Activated CD4-positive, alpha-beta T cell treated with anti-CD3 and anti-CD28 coated beads, Interleukin-2, amount 10 ng/mL, durations not matched to agents 24 days and 14 days (primary cell): ENCODE measurements around the gene PRDM1. TPM values are rescaled to one million over a fixed set of nuclear protein-coding genes. Genes with fewer than 3 reads are reported as not detected.
A peak's percentile ranks its signal among the peaks of the same experiment; 100 is the strongest.

Source experiments
- DNase-seq: peaks from one replicate; pipeline ENCODE4 v3.0.0; 2022
- H3K27ac Mint-ChIP-seq: one replicate; pipeline ENCODE4 v1.8.0; 2022; ENCODE audit warnings: mild to moderate bottlenecking, mixed read lengths
- H3K27me3 Mint-ChIP-seq: one replicate; pipeline ENCODE4 v1.8.0; 2022; ENCODE audit warnings: mixed read lengths
- H3K36me3 Mint-ChIP-seq: one replicate; pipeline ENCODE4 v1.8.0; 2022; ENCODE audit warnings: low read depth, mild to moderate bottlenecking, mixed read lengths
- H3K4me1 Mint-ChIP-seq: one replicate; pipeline ENCODE4 v1.8.0; 2021; ENCODE audit warnings: mixed read lengths
- H3K4me3 Mint-ChIP-seq: one replicate; pipeline ENCODE4 v1.8.0; 2022; ENCODE audit warnings: mild to moderate bottlenecking, moderate library complexity, mixed read lengths
- H3K9me3 Mint-ChIP-seq: one replicate; pipeline ENCODE4 v1.8.0; 2021; ENCODE audit warnings: mixed read lengths
- intact Hi-C: fragments of 100-400 bp; cut with micrococcal nuclease; formaldehyde crosslinking; loops from one replicate; pipeline ENCODE4 v1.15.1; 2023
- total RNA-seq: library from RNA; stranded (reverse); gene quantifications from 2 replicates; pipeline ENCODE4 v1.2.3, GENCODE V29; 2022

PRDM1 gene
- 35.9 and 37.4 TPM in 2 replicates for total RNA-seq

DNA sequence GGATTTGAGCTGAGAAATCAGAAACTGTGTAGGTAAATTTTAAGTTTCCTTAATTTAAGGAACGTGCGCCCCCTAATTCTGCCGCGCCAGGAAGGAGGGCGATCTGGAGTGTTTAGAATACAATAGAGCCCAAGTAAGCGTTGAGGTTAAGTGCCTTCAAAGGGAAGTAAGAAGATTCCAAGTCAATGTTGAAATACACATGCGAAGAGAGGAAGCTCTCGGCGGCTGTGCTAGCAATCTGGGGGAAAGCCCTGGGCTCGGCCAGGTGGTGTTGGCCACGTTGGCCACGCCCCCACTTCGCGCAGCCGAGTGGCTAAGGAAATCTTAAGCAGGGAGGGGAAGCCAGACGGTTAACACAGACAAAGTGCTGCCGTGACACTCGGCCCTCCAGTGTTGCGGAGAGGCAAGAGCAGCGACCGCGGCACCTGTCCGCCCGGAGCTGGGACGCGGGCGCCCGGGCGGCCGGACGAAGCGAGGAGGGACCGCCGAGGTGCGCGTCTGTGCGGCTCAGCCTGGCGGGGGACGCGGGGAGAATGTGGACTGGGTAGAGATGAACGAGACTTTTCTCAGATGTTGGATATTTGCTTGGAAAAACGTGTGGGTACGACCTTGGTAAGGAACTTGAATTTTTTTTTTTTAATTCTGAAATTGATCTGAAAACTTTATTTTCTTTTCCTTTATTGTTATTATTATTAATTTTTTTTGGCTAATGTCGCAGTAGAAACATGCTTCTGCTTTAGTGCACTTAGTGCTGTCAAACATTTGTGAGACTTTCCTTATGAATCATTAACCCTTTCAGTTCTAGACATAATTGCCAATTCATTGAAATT, at the start of gene PRDM1:
TSS of gene PRDM1 (plus strand) at position 353 of the 830 bp plus-strand sequence. CDS start at position 571, 218 bp downstream.
- no peaks in the 10 kb centered on the region for H3K9me3 Mint-ChIP-seq
- intact Hi-C loops: loop anchor here (1.0 to 2.0 kb wide), 4 partner anchors 11 to 291 kb away; no protein-coding TSS in a partner anchor
- H3K27me3 Mint-ChIP-seq: peaks cover 10% of the 10 kb centered on the region
- H3K4me1 Mint-ChIP-seq: peaks cover 72% of the 10 kb centered on the region
- peak; percentile 95 for DNase-seq
- H3K36me3 Mint-ChIP-seq: peaks cover 39% of the 10 kb centered on the region
- H3K4me3 Mint-ChIP-seq: peak within 1 kb of the TSS; percentile 93
- H3K27ac Mint-ChIP-seq: peak within 1 kb of the TSS; percentile 87

DNA sequence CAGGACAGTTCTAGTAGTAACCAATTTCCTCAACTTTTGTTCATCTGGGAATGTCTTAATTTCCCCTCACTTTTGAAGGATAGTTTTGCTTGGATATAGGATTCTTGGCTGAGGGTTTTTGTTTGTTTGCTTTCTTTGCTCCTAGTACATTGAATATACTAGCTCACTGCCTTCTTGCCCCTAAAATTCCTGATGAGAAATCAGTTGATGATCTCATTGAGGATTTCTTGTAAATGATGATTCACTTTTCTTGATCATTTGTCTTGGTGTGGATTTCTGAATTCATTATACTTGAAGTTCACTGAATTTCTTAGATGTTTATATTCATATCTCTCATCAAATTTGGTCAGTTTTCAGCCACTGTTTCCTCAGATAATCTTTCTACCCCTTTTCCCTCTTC, 49.1 kb upstream of the PRDM1 start:
- H3K4me3 Mint-ChIP-seq: peak overlapping the region; percentile 6
- no peak overlapping the region for H3K27ac Mint-ChIP-seq
- DNase-seq: no peak
- H3K9me3 Mint-ChIP-seq: peaks cover 20% of the 10 kb centered on the region
- H3K4me1 Mint-ChIP-seq: peaks cover 14% of the 10 kb centered on the region
- H3K36me3 Mint-ChIP-seq: peaks cover 19% of the 10 kb centered on the region
- intact Hi-C loops: no loop called here
- H3K27me3 Mint-ChIP-seq: no peaks in the 10 kb centered on the region

DNA sequence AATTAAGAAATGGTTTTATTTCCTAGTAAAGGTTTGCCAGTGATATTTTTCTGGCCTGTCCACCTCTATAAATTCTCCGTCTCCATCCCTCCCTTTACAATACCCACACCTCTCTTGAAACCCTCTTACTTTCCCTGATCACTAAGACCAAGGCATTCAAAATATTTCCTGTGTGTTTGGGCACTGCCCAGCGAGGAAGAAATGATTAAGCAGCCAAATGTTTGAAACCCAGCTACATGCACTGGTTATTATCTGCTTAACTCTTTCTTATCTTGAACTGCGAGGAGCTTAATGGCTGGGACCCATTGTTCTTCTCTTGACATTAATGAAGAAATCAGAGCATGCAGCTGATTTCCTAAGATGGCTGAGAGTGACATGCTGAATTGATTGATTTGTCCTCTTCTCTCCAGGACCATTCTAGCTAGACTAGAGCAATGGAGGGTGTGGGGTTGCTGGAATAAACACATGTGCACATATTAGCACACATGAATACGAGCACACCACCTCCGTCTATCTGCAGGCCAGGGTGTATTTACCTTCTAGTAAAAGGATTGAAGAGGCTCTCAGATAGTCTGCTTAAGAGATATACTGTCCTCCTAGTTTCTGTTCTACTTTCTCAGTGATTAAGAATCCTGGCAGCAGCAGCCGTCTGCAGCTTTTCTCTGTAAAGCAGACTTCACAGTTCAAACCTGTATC, 46.1 kb upstream of the PRDM1 start:
- H3K27me3 Mint-ChIP-seq: peaks cover 1% of the 10 kb centered on the region
- intact Hi-C loops: no loop called here
- DNase-seq: no peak
- no peak overlapping the region for H3K27ac Mint-ChIP-seq
- peaks cover 9% of the 10 kb centered on the region for H3K4me1 Mint-ChIP-seq
- peaks cover 17% of the 10 kb centered on the region for H3K36me3 Mint-ChIP-seq
- H3K4me3 Mint-ChIP-seq: no peak overlapping the region
- H3K9me3 Mint-ChIP-seq: peaks cover 14% of the 10 kb centered on the region

DNA sequence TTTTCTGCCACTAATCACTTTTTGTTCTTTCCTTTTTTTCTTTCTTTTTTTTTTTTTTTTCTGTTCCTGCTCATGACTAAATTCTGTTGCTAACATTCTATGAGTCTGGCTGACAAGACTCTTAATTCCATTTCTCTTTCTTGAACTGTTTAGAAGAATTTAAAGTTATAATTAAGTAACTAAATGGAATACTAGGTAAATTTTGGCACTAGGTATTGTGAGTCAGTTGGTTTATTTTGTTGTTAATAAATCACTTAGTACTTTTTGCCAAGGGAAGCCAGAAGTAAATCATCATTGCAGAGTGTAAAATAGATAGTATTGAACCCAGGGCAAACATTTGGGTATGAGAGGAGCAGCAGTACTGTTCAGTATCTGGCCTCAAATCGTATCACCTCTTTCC, 42.0 kb upstream of the PRDM1 start:
- intact Hi-C loops: no loop called here
- Mint-ChIP-seq H3K4me3 (no peak overlapping the region), H3K27ac (no peak overlapping the region), H3K36me3 (no peaks in the 10 kb centered on the region), H3K4me1 (no peaks in the 10 kb centered on the region), H3K27me3 (peaks cover 2% of the 10 kb centered on the region), H3K9me3 (no peaks in the 10 kb centered on the region)
- DNase-seq: no peak

DNA sequence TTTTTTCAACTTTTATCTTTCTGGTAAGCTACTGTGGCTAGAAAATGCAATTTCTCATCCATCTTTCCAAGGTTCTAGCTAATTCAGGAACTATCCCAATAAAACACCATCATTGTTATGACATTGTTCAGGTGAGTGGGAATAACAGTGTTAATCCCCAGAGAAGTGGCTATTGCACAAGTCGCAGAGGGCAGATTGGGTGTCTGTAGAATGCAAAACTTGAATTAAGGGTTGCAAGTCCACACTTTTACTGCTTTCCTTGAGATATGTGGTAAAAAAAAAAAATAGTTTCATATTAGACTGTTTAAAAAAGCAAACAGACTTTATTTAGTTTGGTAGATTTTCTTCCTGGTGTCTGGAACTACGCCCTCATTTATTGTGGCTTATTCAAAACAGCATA, 41.1 kb upstream of the PRDM1 start:
- H3K9me3 Mint-ChIP-seq: no peaks in the 10 kb centered on the region
- peaks cover 2% of the 10 kb centered on the region for H3K27me3 Mint-ChIP-seq
- H3K27ac Mint-ChIP-seq: no peak overlapping the region
- DNase-seq: no peak
- H3K4me3 Mint-ChIP-seq: no peak overlapping the region
- H3K4me1 Mint-ChIP-seq: no peaks in the 10 kb centered on the region
- intact Hi-C loops: no loop called here
- no peaks in the 10 kb centered on the region for H3K36me3 Mint-ChIP-seq

DNA sequence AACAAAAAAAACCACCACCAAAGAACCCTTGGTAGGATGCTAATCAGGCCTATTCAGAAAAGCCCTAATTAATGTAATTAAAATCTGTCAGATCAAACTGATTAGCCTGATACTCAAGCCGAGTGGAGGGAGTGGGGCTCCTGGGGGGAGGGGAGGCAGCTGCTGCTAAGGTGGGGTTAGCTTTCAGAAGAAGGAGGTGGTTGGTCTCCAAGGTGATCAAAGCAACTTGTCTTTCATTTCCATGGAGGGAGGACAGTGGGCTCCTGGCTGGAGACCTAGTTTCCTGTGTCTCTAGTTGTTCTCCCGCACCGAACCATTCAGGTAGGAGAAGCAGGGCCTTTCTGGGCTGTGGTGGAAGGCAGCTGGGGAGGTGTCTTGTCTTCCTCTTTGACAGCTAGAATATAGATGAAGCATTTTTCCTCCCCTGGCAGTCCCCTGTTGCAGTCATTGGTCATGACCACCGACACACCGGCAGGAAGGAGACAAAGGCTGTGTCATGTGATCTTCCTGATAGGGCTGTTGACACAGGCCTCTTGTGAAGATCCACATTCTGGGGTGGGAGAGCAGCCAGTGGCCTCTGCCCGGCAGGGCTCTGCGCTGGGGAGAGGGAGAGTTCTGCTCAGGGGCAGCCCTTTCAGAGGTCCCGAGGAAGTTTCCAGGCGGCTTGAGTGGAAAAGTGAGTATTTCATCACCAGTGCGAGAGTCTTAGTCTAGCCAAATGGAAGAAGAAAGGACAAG, 39.9 kb upstream of the PRDM1 start:
- H3K27ac Mint-ChIP-seq: no peak overlapping the region
- H3K9me3 Mint-ChIP-seq: no peaks in the 10 kb centered on the region
- no peak for DNase-seq
- H3K36me3 Mint-ChIP-seq: no peaks in the 10 kb centered on the region
- H3K4me3 Mint-ChIP-seq: no peak overlapping the region
- peaks cover 4% of the 10 kb centered on the region for H3K4me1 Mint-ChIP-seq
- H3K27me3 Mint-ChIP-seq: peaks cover 2% of the 10 kb centered on the region
- intact Hi-C loops: no loop called here

DNA sequence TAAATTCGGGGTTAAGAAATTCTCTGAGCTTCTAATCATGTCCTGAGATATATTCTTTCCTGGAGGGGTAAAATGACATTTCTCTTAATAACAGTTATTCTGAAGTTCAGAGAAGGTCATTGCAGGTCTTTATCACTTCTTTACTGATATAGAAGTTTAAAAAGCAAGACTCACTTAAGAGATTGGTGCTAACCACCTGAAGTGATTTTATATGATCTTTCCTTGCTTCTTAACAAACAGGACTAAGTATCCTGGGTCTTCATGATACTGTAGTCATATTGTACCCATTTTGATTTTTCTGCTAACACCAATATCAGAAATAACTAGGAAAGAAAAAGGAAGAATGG, 39.3 kb upstream of the PRDM1 start:
- intact Hi-C loops: no loop called here
- Mint-ChIP-seq H3K4me3 (no peak overlapping the region), H3K4me1 (peaks cover 5% of the 10 kb centered on the region), H3K27ac (no peak overlapping the region), H3K27me3 (peaks cover 2% of the 10 kb centered on the region), H3K9me3 (no peaks in the 10 kb centered on the region), H3K36me3 (no peaks in the 10 kb centered on the region)
- DNase-seq: no peak

DNA sequence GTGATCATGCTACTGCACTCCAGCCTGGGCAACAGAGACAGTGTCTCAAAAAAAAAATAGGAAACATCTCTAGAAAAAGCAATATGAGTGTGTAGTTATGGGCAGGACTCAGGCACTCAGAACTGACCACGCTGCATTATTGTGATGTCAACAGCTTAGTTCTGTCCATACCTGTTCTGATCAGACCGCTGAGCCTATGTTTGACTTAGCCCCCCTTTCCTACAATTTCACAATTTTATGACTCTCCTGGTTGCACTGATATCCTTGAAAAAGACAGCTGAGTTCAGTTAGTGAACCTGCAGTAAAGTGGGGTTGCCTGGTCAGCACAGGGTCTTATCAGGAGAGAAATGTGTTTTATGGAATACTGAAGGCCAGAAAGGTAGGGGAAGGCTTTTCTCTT, 37.8 kb upstream of the PRDM1 start:
- H3K27ac Mint-ChIP-seq: no peak overlapping the region
- DNase-seq: no peak
- H3K9me3 Mint-ChIP-seq: no peaks in the 10 kb centered on the region
- H3K4me3 Mint-ChIP-seq: no peak overlapping the region
- peaks cover 4% of the 10 kb centered on the region for H3K27me3 Mint-ChIP-seq
- intact Hi-C loops: no loop called here
- peaks cover 5% of the 10 kb centered on the region for H3K4me1 Mint-ChIP-seq
- no peaks in the 10 kb centered on the region for H3K36me3 Mint-ChIP-seq

DNA sequence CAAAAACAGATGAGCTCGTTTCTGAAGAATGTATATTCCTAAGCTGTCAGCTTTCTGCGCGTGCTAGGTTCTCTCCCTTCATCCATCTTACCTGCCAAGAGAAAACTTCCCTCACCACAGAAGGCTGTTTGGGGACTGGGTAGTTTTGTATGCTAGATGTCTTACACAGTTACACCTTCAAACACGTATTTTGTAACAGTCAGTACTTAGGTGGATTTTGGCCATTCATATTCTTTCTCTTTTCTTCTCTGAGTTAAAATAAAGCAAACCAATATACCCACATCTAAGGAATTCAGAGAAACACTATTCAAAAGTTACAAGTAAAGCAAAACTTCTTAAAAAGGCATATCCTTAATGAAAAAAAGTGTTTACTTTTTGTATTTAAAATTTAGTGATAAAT, 35.6 kb upstream of the PRDM1 start:
- no peaks in the 10 kb centered on the region for H3K9me3 Mint-ChIP-seq
- no peak overlapping the region for H3K27ac Mint-ChIP-seq
- intact Hi-C loops: no loop called here

DNA sequence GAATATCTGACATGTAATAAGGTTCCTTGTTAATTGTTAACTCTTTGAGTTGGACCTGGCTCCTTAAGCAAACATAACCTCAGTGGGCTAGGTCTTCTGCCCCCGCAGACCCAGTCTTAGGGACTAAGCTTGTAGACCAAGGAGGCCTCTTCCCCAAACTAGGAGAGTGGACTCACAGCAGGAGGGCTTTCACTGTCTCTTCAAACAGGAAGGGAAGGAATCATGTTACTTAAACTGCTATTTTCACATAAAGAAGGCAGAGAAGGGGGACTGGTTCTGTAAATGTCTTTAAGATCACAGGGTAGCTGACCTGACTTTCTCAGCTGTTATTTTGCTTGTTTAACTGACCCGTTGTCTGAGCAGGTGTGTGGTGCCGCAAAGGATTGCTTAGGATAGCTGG, 34.9 kb upstream of the PRDM1 start:
- H3K36me3 Mint-ChIP-seq: no peaks in the 10 kb centered on the region
- H3K27ac Mint-ChIP-seq: no peak overlapping the region
- intact Hi-C loops: no loop called here
- peaks cover 9% of the 10 kb centered on the region for H3K4me1 Mint-ChIP-seq
- H3K27me3 Mint-ChIP-seq: peaks cover 4% of the 10 kb centered on the region
- H3K4me3 Mint-ChIP-seq: no peak overlapping the region
- no peaks in the 10 kb centered on the region for H3K9me3 Mint-ChIP-seq
- no peak for DNase-seq

More for the DNA sequence above, 35.6 kb upstream of the PRDM1 start:
- Mint-ChIP-seq H3K4me1 (peaks cover 5% of the 10 kb centered on the region), H3K36me3 (no peaks in the 10 kb centered on the region), H3K4me3 (no peak overlapping the region), H3K27me3 (peaks cover 4% of the 10 kb centered on the region)
- no peak for DNase-seq

DNA sequence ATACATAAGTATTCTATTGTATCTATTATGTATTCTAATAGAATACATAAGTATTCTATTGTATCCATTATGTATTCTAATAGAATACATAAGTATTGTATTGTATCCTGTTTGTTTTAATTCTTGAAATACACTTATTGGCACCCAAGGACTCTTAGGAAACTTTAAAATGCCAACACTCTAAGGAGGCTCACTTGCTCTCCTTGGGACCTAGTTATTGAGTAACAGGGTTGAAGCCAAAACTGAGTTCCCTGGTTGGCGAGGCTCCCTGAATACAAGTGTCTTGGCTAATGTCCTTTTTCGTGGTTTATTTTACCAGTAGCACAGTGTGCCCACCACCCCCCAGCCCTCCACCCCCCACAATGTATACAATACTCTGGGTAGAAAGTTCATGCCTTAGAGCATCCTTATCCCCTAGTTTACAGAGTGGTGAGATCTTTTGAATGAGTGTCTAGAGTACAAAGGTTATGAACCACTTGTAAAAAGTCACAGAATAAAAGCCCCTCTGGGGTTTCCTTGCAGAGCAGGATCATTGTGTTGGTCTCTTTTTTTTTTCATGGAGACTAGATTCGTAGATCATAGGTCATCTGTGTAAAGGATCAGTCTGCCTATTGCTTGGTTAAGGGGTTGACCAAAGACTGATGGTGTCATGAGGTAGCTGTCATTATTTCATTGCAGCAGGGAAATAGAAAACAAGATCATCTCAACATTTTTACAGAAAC, 32.5 kb upstream of the PRDM1 start:
- intact Hi-C loops: no loop called here
- DNase-seq: no peak
- Mint-ChIP-seq H3K9me3 (no peaks in the 10 kb centered on the region), H3K4me3 (no peak overlapping the region), H3K4me1 (peaks cover 15% of the 10 kb centered on the region), H3K27ac (no peak overlapping the region), H3K27me3 (peaks cover 4% of the 10 kb centered on the region), H3K36me3 (peaks cover 2% of the 10 kb centered on the region)

DNA sequence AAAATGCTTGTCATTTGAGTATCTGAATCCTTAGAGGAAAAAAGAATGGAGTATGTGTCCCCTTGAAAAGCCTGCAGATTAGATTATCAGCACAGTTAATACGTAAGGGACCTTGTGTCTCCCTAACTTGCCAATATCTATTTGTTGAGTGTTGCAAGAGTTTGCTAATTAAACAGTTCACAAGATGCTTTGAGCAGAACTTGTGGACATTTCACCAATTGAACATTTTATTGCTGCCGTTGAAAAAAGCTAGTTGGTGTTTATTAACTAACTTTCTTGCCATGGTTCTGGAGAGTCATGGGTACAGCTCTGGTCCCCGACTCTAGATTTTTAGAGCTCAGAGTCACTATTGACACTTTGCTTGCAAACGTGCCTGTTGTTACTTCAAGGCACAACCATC, 30.6 kb upstream of the PRDM1 start:
- Mint-ChIP-seq H3K9me3 (no peaks in the 10 kb centered on the region), H3K36me3 (peaks cover 2% of the 10 kb centered on the region), H3K27ac (no peak overlapping the region), H3K4me1 (peaks cover 14% of the 10 kb centered on the region), H3K27me3 (peaks cover 4% of the 10 kb centered on the region), H3K4me3 (no peak overlapping the region)
- DNase-seq: no peak
- intact Hi-C loops: no loop called here

DNA sequence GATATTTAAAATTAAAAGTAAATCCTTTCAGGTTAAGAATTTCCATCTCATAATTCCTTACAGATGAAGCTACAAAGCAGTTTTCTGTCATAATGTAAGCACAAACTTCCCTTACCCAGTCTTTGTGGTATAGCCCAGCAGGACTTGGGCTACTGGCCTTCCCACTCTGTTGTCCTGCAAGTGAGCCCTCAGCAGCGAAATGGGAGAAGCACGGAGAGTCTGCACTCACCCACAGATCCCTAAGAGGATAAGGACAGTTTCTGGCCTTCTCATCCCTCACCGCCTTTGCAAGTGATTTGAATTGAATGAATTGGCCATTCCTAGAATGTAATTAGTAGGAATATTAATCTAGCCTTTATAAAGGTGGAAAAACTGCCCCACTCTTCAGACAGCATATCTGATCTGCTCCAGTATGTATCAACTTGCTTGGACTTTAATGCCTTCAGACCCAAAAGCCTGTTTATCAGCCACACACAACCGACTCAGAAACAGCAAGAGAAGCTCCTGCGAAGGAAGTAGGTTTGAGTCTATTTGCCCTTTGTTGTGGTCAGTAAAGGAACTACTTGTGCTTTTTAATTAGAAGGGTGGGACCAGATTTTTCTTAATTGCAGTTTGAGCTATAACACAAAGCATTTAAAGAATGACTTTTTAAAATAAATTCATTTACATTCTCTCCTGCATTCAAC, 29.9 kb upstream of the PRDM1 start:
- Mint-ChIP-seq H3K4me1 (peaks cover 11% of the 10 kb centered on the region), H3K4me3 (peak overlapping the region; percentile 60)

More for the DNA sequence above, 29.9 kb upstream of the PRDM1 start:
- Mint-ChIP-seq H3K36me3 (peaks cover 2% of the 10 kb centered on the region), H3K27ac (peak overlapping the region; percentile 34), H3K9me3 (no peaks in the 10 kb centered on the region), H3K27me3 (peaks cover 4% of the 10 kb centered on the region)
- intact Hi-C loops: no loop called here
- DNase-seq: peak; percentile 75
